CD14-positive monocyte (primary cell): ENCODE measurements around the gene FDCSP. TPM values are rescaled to one million over a fixed set of nuclear protein-coding genes. Genes with fewer than 3 reads are reported as not detected.

ENCODE experiments used
- DNase-seq, 3 donors: peaks; one replicate each; pipeline ENCODE4 v3.0.0-alpha.2; 2011 to 2022
- H2AFZ ChIP-seq: 2 replicates; pipeline ENCODE4 v1.6.0; 2012; ENCODE audit warnings: mild to moderate bottlenecking, low read depth, low read length, inconsistent platforms; ENCODE audit not compliant: insufficient read depth, poor library complexity, severe bottlenecking
- H3K27ac ChIP-seq, 2 donors: 1 replicate in 1 of 2; 2 replicates in 1 of 2; pipeline ENCODE4 v1.5.1; 2012 to 2013; ENCODE audit warnings: low read length in 2 of 2, control low read depth in 1 of 2, inconsistent platforms in 1 of 2, low read depth in 1 of 2, mild to moderate bottlenecking in 1 of 2
- H3K27me3 ChIP-seq, 2 donors: one replicate each; pipeline versions ENCODE4 v1.6.0 to v1.6.1; 2011 to 2013; ENCODE audit warnings: low read length in 2 of 2; ENCODE audit not compliant: control insufficient read depth in 2 of 2, insufficient read depth in 2 of 2
- H3K36me3 ChIP-seq, 2 donors: replicated peaks in 1 of 2; 1 replicate in 1 of 2; 2 replicates in 1 of 2; pipeline versions ENCODE4 v1.5.1 to v1.6.1; 2012 to 2013; ENCODE audit warnings: low read length in 2 of 2, control low read depth in 1 of 2, inconsistent platforms in 1 of 2, mild to moderate bottlenecking in 1 of 2; ENCODE audit not compliant: insufficient read depth in 2 of 2, control insufficient read depth in 1 of 2
- H3K4me1 ChIP-seq, 2 donors: 1 replicate in 1 of 2; 2 replicates in 1 of 2; pipeline versions ENCODE4 v1.5.1 to v1.6.1; 2012 to 2013; ENCODE audit warnings: low read length in 2 of 2, control low read depth in 1 of 2, inconsistent platforms in 1 of 2, mild to moderate bottlenecking in 1 of 2, moderate library complexity in 1 of 2; ENCODE audit not compliant: insufficient read depth in 2 of 2, control insufficient read depth in 1 of 2
- H3K4me2 ChIP-seq: replicated peaks from 2 replicates; pipeline ENCODE3; 2012; ENCODE audit warnings: low read length, moderate library complexity, mild to moderate bottlenecking; ENCODE audit not compliant: poor library complexity, severe bottlenecking; ENCODE audit errors: extremely low read depth
- H3K4me3 ChIP-seq, 3 experiments: fragments of 200-600 bp in 1 of 3; sonication (generic) in 1 of 3; replicated peaks in 1 of 3; 1 replicate in 2 of 3; 2 replicates in 1 of 3; pipeline ENCODE4 v1.5.1; 2011 to 2013; ENCODE audit warnings: low read length in 3 of 3, mild to moderate bottlenecking in 3 of 3, control low read depth in 2 of 3, low read depth in 2 of 3, inconsistent platforms in 1 of 3, moderate library complexity in 1 of 3
- H3K79me2 ChIP-seq: 2 replicates; pipeline ENCODE4 v1.6.0; 2012; ENCODE audit warnings: mild to moderate bottlenecking, control low read depth, inconsistent platforms, low read length, moderate library complexity; ENCODE audit not compliant: insufficient read depth
- H3K9ac ChIP-seq: 2 replicates; pipeline ENCODE4 v1.6.0; 2017; ENCODE audit warnings: low read length, mild to moderate bottlenecking; ENCODE audit not compliant: insufficient read depth, poor library complexity, severe bottlenecking
- H3K9me3 ChIP-seq, 2 donors: replicated peaks in 1 of 2; 1 replicate in 1 of 2; 2 replicates in 1 of 2; pipeline versions ENCODE4 v1.5.1 to v1.6.1; 2012 to 2013; ENCODE audit warnings: low read length in 2 of 2, control low read depth in 1 of 2; ENCODE audit not compliant: control insufficient read depth in 1 of 2, insufficient read depth in 1 of 2
- H4K20me1 ChIP-seq: 2 replicates; pipeline ENCODE4 v1.6.0; 2012; ENCODE audit warnings: mild to moderate bottlenecking, low read length, control low read depth, moderate library complexity; ENCODE audit not compliant: insufficient read depth
- H3K27ac Mint-ChIP-seq, 7 donors: one replicate each; pipeline ENCODE4 v1.8.0; 2020; ENCODE audit warnings: mild to moderate bottlenecking in 7 of 7, mixed read lengths in 7 of 7, moderate library complexity in 6 of 7, inconsistent platforms in 2 of 7
- H3K27me3 Mint-ChIP-seq, 3 donors: one replicate each; pipeline ENCODE4 v1.8.0; 2021 to 2022; ENCODE audit warnings: low read depth in 3 of 3, mild to moderate bottlenecking in 3 of 3, mixed read lengths in 3 of 3, moderate library complexity in 3 of 3, inconsistent platforms in 1 of 3
- H3K36me3 Mint-ChIP-seq, 2 donors: one replicate each; pipeline ENCODE4 v1.8.0; 2020; ENCODE audit warnings: mixed read lengths in 2 of 2, inconsistent platforms in 1 of 2, mild to moderate bottlenecking in 1 of 2
- H3K4me1 Mint-ChIP-seq: one replicate; pipeline ENCODE4 v1.8.0; 2020; ENCODE audit warnings: mild to moderate bottlenecking, mixed read lengths
- H3K4me3 Mint-ChIP-seq, 2 donors: one replicate each; pipeline ENCODE4 v1.8.0; 2020; ENCODE audit warnings: mild to moderate bottlenecking in 2 of 2, mixed read lengths in 2 of 2, moderate library complexity in 1 of 2
- H3K9me3 Mint-ChIP-seq, 7 donors: one replicate each; pipeline ENCODE4 v1.8.0; 2020 to 2022; ENCODE audit warnings: mixed read lengths in 7 of 7, mild to moderate bottlenecking in 6 of 7, moderate library complexity in 6 of 7, inconsistent platforms in 2 of 7
- WGBS: methylation state at CpG from one replicate; pipeline ENCODE4 v1.1.5; 2013; ENCODE audit warnings: missing lambda C conversion rate; ENCODE audit not compliant: insufficient coverage; 5-methylcytosine and 5-hydroxymethylcytosine counted together
- intact Hi-C, 2 donors: fragments of 100-400 bp; cut with micrococcal nuclease; formaldehyde crosslinking; loops; one replicate each; pipeline versions ENCODE4 v1.15.0 to v1.15.1; 2023
- polyA plus RNA-seq, 3 donors: library from polyadenylated mRNA; depleted of rRNA in 1 of 3; unstranded in 2 of 3; stranded (reverse) in 1 of 3; fragments of 300-500 nt in 2 of 3; fragments of >200 nt in 1 of 3; fragmentation: Illumina TruSeq in 2 of 3; gene quantifications; 1 replicate in 2 of 3; 2 replicates in 1 of 3; pipeline ENCODE4 v1.2.3, GENCODE V29; 2012 to 2021
- TF ChIP-seq, protein P1 (sequence below): fragments of 200-600 bp; IDR thresholded peaks from one replicate; pipeline ENCODE4 v1.8.0; 2022; ENCODE audit warnings: antibody characterized with exemption, mild to moderate bottlenecking

FDCSP gene
- polyA plus RNA-seq, 3 donors, result not detected

DNA sequence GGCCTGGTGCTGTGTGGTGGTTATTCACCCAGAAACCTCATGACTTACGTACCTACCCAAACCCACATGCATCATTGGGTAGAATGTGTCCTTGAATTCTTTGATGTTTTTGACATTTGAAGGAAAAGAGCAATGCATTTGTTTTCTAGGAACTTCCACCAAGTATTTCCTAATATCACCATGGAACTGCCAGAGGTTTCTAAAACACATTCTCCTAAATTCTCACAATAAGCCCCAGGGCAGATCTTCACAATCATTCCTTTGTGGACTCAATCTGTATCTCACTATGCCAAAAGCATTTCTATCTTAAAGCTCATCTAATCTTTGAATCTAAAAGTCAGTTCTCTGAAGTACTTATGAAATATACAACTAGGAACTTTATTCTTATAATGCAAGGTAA, 38.7 kb upstream of the FDCSP start:
- no peak overlapping the region for H3K4me2 ChIP-seq
- H3K27ac ChIP-seq, result no peak overlapping the region
- TF ChIP-seq, protein P1, sequence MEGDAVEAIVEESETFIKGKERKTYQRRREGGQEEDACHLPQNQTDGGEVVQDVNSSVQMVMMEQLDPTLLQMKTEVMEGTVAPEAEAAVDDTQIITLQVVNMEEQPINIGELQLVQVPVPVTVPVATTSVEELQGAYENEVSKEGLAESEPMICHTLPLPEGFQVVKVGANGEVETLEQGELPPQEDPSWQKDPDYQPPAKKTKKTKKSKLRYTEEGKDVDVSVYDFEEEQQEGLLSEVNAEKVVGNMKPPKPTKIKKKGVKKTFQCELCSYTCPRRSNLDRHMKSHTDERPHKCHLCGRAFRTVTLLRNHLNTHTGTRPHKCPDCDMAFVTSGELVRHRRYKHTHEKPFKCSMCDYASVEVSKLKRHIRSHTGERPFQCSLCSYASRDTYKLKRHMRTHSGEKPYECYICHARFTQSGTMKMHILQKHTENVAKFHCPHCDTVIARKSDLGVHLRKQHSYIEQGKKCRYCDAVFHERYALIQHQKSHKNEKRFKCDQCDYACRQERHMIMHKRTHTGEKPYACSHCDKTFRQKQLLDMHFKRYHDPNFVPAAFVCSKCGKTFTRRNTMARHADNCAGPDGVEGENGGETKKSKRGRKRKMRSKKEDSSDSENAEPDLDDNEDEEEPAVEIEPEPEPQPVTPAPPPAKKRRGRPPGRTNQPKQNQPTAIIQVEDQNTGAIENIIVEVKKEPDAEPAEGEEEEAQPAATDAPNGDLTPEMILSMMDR, result no peak
- no peaks in the 10 kb centered on the region for H3K4me1 ChIP-seq
- H3K9me3 Mint-ChIP-seq, result peaks cover 0 to 2% (median 0%) of the 10 kb centered on the region in 7 donors
- H3K79me2 ChIP-seq, result no peaks in the 10 kb centered on the region
- H3K36me3 ChIP-seq, result no peaks in the 10 kb centered on the region
- no peak overlapping the region for H3K4me3 Mint-ChIP-seq
- WGBS, result no CpG with 5 or more reads among the region's 1 CpG
- no peak overlapping the region for H3K27ac Mint-ChIP-seq
- no peak overlapping the region for H3K9ac ChIP-seq
- H3K36me3 Mint-ChIP-seq, result no peaks in the 10 kb centered on the region
- no peaks in the 10 kb centered on the region for H4K20me1 ChIP-seq
- no peaks in the 10 kb centered on the region for H3K9me3 ChIP-seq
- no peaks in the 10 kb centered on the region for H3K27me3 Mint-ChIP-seq
- no peaks in the 10 kb centered on the region for H3K27me3 ChIP-seq
- H3K4me1 Mint-ChIP-seq, result no peaks in the 10 kb centered on the region
- H2AFZ ChIP-seq, result no peak overlapping the region
- intact Hi-C loops, result no loop called here
- no peak overlapping the region for H3K4me3 ChIP-seq
- no peak for DNase-seq

DNA sequence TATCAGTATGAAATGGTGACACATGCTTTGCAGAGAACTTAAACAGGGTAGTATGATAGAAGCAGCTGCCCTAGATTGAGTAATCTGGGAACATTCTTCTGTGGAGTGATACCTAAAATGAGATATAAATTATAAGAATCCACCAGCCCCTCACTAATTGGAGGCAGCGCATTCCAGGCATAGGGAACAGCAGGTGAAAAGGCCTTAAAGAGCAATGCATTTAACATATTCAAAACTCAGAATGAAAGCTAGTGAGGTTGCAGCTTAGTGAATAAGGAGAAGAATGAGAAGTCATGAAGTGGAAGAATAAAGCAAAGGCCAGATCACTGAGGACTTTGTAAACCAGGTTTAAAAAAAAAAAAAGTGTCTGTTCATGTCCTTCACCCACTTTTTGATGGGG, 35.3 kb upstream of the FDCSP start:
- Histone ChIP-seq H4K20me1 (no peaks in the 10 kb centered on the region), H3K9me3 (no peaks in the 10 kb centered on the region), H2AFZ (no peak overlapping the region), H3K4me1 (no peaks in the 10 kb centered on the region), H3K36me3 (no peaks in the 10 kb centered on the region), H3K4me2 (no peak overlapping the region), H3K79me2 (no peaks in the 10 kb centered on the region), H3K4me3 (no peak overlapping the region), H3K9ac (no peak overlapping the region), H3K27me3 (no peaks in the 10 kb centered on the region), H3K27ac (no peak overlapping the region)
- no peaks in the 10 kb centered on the region for H3K36me3 Mint-ChIP-seq
- H3K27me3 Mint-ChIP-seq, result peaks cover 0 to 3% (median 0%) of the 10 kb centered on the region in 3 donors
- WGBS, result no CpG with 5 or more reads among the region's 1 CpG
- no peaks in the 10 kb centered on the region for H3K4me1 Mint-ChIP-seq
- H3K4me3 Mint-ChIP-seq, result no peak overlapping the region
- no peak for DNase-seq
- no peak overlapping the region for H3K27ac Mint-ChIP-seq
- H3K9me3 Mint-ChIP-seq, result peaks cover 0 to 2% (median 0%) of the 10 kb centered on the region in 7 donors
- TF ChIP-seq, protein P1, result no peak
- intact Hi-C loops, result no loop called here
